ENCODE data around the gene PRKN. TPM values are rescaled to one million over a fixed set of nuclear protein-coding genes. Genes with fewer than 3 reads are reported as not detected.

PRKN gene
- total RNA-seq, 2 donors from 2014 or later = 3.3 to 4.8 TPM

DNA sequence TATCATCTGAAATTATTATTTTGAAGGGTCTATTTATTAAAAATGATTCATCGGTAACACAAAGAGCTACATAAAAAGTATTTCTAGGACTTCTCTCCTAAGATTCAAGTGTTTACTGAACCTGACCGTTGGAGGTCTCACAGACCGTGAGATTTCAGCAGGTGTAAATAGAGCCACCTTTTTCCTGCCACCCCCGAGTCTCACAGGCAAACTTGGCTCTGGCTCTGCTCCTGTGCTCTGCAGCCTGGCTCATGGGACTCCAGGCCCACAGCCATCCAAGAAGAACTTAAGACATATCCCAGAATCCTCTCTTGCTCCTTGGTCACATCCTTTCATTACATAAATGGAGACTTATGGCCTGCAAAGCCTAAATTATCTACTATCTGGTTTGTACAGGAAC, 1385.9 kb downstream of the PRKN start:
- DNase-seq = no peak
- H3K27me3 Mint-ChIP-seq (ENCODE audit: insufficient read depth) = no peaks in the 10 kb centered on the region
- no peak overlapping the region for H3K4me3 Mint-ChIP-seq
- no peak for TF ChIP-seq CTCF (conservative IDR thresholded peaks at IDR 0.05)
- peaks cover 13% of the 10 kb centered on the region for H3K9me3 Mint-ChIP-seq
- H3K4me1 ChIP-seq (ENCODE audit: control insufficient read depth, insufficient read depth, low read length) = peaks cover 7% of the 10 kb centered on the region
- no peaks in the 10 kb centered on the region for H3K36me3 Mint-ChIP-seq (ENCODE audit: low read depth)
- no peak overlapping the region for H3K27ac Mint-ChIP-seq
- H3K27ac ChIP-seq (ENCODE audit: low read depth, low read length) = no peak overlapping the region
- H3K4me1 Mint-ChIP-seq = peaks cover 16% of the 10 kb centered on the region
- H3K36me3 ChIP-seq (ENCODE audit: control insufficient read depth, insufficient read depth, low read length) = no peaks in the 10 kb centered on the region
- no peaks in the 10 kb centered on the region for H3K27me3 ChIP-seq (ENCODE audit: control insufficient read depth, insufficient read depth, low read length, poor library complexity, severe bottlenecking)
- peaks cover 5% of the 10 kb centered on the region for H3K9me3 ChIP-seq (ENCODE audit: control insufficient read depth, low read length)
- 80 to 93% methylated on average over 2 to 4 of the region's 4 CpGs for WGBS, 2 experiments (ENCODE audit: insufficient coverage in 1 of 2, insufficient read length in 1 of 2)
- no peak overlapping the region for H3K9ac ChIP-seq (ENCODE audit: extremely low read depth, low read length, poor library complexity, severe bottlenecking)
- no peak overlapping the region for H3K4me3 ChIP-seq (ENCODE audit: low read length)

- TF ChIP-seq CTCF (conservative IDR thresholded peaks at IDR 0.05) = no peak
- H3K36me3 Mint-ChIP-seq (ENCODE audit: low read depth) = no peaks in the 10 kb centered on the region
- WGBS, 2 experiments (ENCODE audit: insufficient coverage in 1 of 2, insufficient read length in 1 of 2) = 82 to 88% methylated on average over 2 to 3 of the region's 3 CpGs
Measured at GRCh38 chr6:161338015-161338414, 1389.6 kb downstream of the PRKN start.

DNA sequence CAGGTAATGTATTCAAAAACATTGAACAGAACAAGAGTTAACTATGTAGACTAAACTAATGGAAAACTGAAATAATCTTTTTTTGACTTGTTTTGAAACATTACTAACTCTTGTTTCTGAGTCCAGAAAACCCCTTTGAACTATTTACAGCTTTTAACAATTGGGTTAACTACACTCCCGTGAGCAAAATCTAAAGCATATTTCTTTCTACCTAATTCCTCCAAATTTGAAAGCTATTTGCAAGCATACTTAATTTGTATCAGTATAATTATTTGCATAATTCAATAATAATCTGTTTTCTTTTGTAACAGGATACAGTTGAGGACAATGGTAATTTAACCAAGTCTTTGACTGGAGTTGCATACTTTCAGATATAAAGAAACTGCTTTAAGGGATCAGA, 1391.1 kb downstream of the PRKN start:
- Mint-ChIP-seq H3K4me3 (no peak overlapping the region), H3K27me3 (ENCODE audit: insufficient read depth) (no peaks in the 10 kb centered on the region), H3K36me3 (ENCODE audit: low read depth) (no peaks in the 10 kb centered on the region), H3K4me1 (no peaks in the 10 kb centered on the region), H3K9me3 (peaks cover 46% of the 10 kb centered on the region), H3K27ac (no peak overlapping the region)
- Histone ChIP-seq H3K9ac (ENCODE audit: extremely low read depth, low read length, poor library complexity, severe bottlenecking) (no peak overlapping the region), H3K4me1 (ENCODE audit: control insufficient read depth, insufficient read depth, low read length) (no peaks in the 10 kb centered on the region), H3K9me3 (ENCODE audit: control insufficient read depth, low read length) (peaks cover 25% of the 10 kb centered on the region), H3K27ac (ENCODE audit: low read depth, low read length) (no peak overlapping the region), H3K4me3 (ENCODE audit: low read length) (no peak overlapping the region), H3K27me3 (ENCODE audit: control insufficient read depth, insufficient read depth, low read length, poor library complexity, severe bottlenecking) (no peaks in the 10 kb centered on the region), H3K36me3 (ENCODE audit: control insufficient read depth, insufficient read depth, low read length) (no peaks in the 10 kb centered on the region)
- TF ChIP-seq CTCF (conservative IDR thresholded peaks at IDR 0.05) = no peak
- DNase-seq = no peak
- 97% methylated on average over 1 of the region's 1 CpG; no CpG with 5 or more reads in 1 of the 2 experiments for WGBS, 2 experiments (ENCODE audit: insufficient coverage in 1 of 2, insufficient read length in 1 of 2)

More at GRCh38 chr6:161338015-161338414, 1389.6 kb downstream of the PRKN start:
- Mint-ChIP-seq H3K4me1 (peaks cover under 1% of the 10 kb centered on the region), H3K27me3 (ENCODE audit: insufficient read depth) (no peaks in the 10 kb centered on the region), H3K27ac (no peak overlapping the region), H3K4me3 (no peak overlapping the region), H3K9me3 (peaks cover 30% of the 10 kb centered on the region)
- Histone ChIP-seq H3K27ac (ENCODE audit: low read depth, low read length) (no peak overlapping the region), H3K4me1 (ENCODE audit: control insufficient read depth, insufficient read depth, low read length) (no peaks in the 10 kb centered on the region), H3K4me3 (ENCODE audit: low read length) (no peak overlapping the region), H3K27me3 (ENCODE audit: control insufficient read depth, insufficient read depth, low read length, poor library complexity, severe bottlenecking) (no peaks in the 10 kb centered on the region), H3K36me3 (ENCODE audit: control insufficient read depth, insufficient read depth, low read length) (no peaks in the 10 kb centered on the region), H3K9ac (ENCODE audit: extremely low read depth, low read length, poor library complexity, severe bottlenecking) (no peak overlapping the region), H3K9me3 (ENCODE audit: control insufficient read depth, low read length) (peaks cover 19% of the 10 kb centered on the region)
- no peak for DNase-seq

Measured in endodermal cell (in vitro differentiated cells).